CD14-positive monocyte (primary cell): ENCODE measurements around the gene CLIP4. TPM values are rescaled to one million over a fixed set of nuclear protein-coding genes. Genes with fewer than 3 reads are reported as not detected.

Experiments used
- DNase-seq, 3 donors: peaks; one replicate each; pipeline ENCODE4 v3.0.0-alpha.2; 2011 to 2022
- H2AFZ ChIP-seq: 2 replicates; pipeline ENCODE4 v1.6.0; 2012; ENCODE audit warnings: mild to moderate bottlenecking, low read depth, low read length, inconsistent platforms; ENCODE audit not compliant: insufficient read depth, poor library complexity, severe bottlenecking
- H3K27ac ChIP-seq, 2 donors: 1 replicate in 1 of 2; 2 replicates in 1 of 2; pipeline ENCODE4 v1.5.1; 2012 to 2013; ENCODE audit warnings: low read length in 2 of 2, control low read depth in 1 of 2, inconsistent platforms in 1 of 2, low read depth in 1 of 2, mild to moderate bottlenecking in 1 of 2
- H3K27me3 ChIP-seq, 2 donors: one replicate each; pipeline versions ENCODE4 v1.6.0 to v1.6.1; 2011 to 2013; ENCODE audit warnings: low read length in 2 of 2; ENCODE audit not compliant: control insufficient read depth in 2 of 2, insufficient read depth in 2 of 2
- H3K36me3 ChIP-seq, 2 donors: replicated peaks in 1 of 2; 1 replicate in 1 of 2; 2 replicates in 1 of 2; pipeline versions ENCODE4 v1.5.1 to v1.6.1; 2012 to 2013; ENCODE audit warnings: low read length in 2 of 2, control low read depth in 1 of 2, inconsistent platforms in 1 of 2, mild to moderate bottlenecking in 1 of 2; ENCODE audit not compliant: insufficient read depth in 2 of 2, control insufficient read depth in 1 of 2
- H3K4me1 ChIP-seq, 2 donors: 1 replicate in 1 of 2; 2 replicates in 1 of 2; pipeline versions ENCODE4 v1.5.1 to v1.6.1; 2012 to 2013; ENCODE audit warnings: low read length in 2 of 2, control low read depth in 1 of 2, inconsistent platforms in 1 of 2, mild to moderate bottlenecking in 1 of 2, moderate library complexity in 1 of 2; ENCODE audit not compliant: insufficient read depth in 2 of 2, control insufficient read depth in 1 of 2
- H3K4me2 ChIP-seq: replicated peaks from 2 replicates; pipeline ENCODE3; 2012; ENCODE audit warnings: low read length, moderate library complexity, mild to moderate bottlenecking; ENCODE audit not compliant: poor library complexity, severe bottlenecking; ENCODE audit errors: extremely low read depth
- H3K4me3 ChIP-seq, 3 experiments: fragments of 200-600 bp in 1 of 3; sonication (generic) in 1 of 3; replicated peaks in 1 of 3; 1 replicate in 2 of 3; 2 replicates in 1 of 3; pipeline ENCODE4 v1.5.1; 2011 to 2013; ENCODE audit warnings: low read length in 3 of 3, mild to moderate bottlenecking in 3 of 3, control low read depth in 2 of 3, low read depth in 2 of 3, inconsistent platforms in 1 of 3, moderate library complexity in 1 of 3
- H3K79me2 ChIP-seq: 2 replicates; pipeline ENCODE4 v1.6.0; 2012; ENCODE audit warnings: mild to moderate bottlenecking, control low read depth, inconsistent platforms, low read length, moderate library complexity; ENCODE audit not compliant: insufficient read depth
- H3K9ac ChIP-seq: 2 replicates; pipeline ENCODE4 v1.6.0; 2017; ENCODE audit warnings: low read length, mild to moderate bottlenecking; ENCODE audit not compliant: insufficient read depth, poor library complexity, severe bottlenecking
- H3K9me3 ChIP-seq, 2 donors: replicated peaks in 1 of 2; 1 replicate in 1 of 2; 2 replicates in 1 of 2; pipeline versions ENCODE4 v1.5.1 to v1.6.1; 2012 to 2013; ENCODE audit warnings: low read length in 2 of 2, control low read depth in 1 of 2; ENCODE audit not compliant: control insufficient read depth in 1 of 2, insufficient read depth in 1 of 2
- H4K20me1 ChIP-seq: 2 replicates; pipeline ENCODE4 v1.6.0; 2012; ENCODE audit warnings: mild to moderate bottlenecking, low read length, control low read depth, moderate library complexity; ENCODE audit not compliant: insufficient read depth
- H3K27ac Mint-ChIP-seq, 7 donors: one replicate each; pipeline ENCODE4 v1.8.0; 2020; ENCODE audit warnings: mild to moderate bottlenecking in 7 of 7, mixed read lengths in 7 of 7, moderate library complexity in 6 of 7, inconsistent platforms in 2 of 7
- H3K27me3 Mint-ChIP-seq, 3 donors: one replicate each; pipeline ENCODE4 v1.8.0; 2021 to 2022; ENCODE audit warnings: low read depth in 3 of 3, mild to moderate bottlenecking in 3 of 3, mixed read lengths in 3 of 3, moderate library complexity in 3 of 3, inconsistent platforms in 1 of 3
- H3K36me3 Mint-ChIP-seq, 2 donors: one replicate each; pipeline ENCODE4 v1.8.0; 2020; ENCODE audit warnings: mixed read lengths in 2 of 2, inconsistent platforms in 1 of 2, mild to moderate bottlenecking in 1 of 2
- H3K4me1 Mint-ChIP-seq: one replicate; pipeline ENCODE4 v1.8.0; 2020; ENCODE audit warnings: mild to moderate bottlenecking, mixed read lengths
- H3K4me3 Mint-ChIP-seq, 2 donors: one replicate each; pipeline ENCODE4 v1.8.0; 2020; ENCODE audit warnings: mild to moderate bottlenecking in 2 of 2, mixed read lengths in 2 of 2, moderate library complexity in 1 of 2
- H3K9me3 Mint-ChIP-seq, 7 donors: one replicate each; pipeline ENCODE4 v1.8.0; 2020 to 2022; ENCODE audit warnings: mixed read lengths in 7 of 7, mild to moderate bottlenecking in 6 of 7, moderate library complexity in 6 of 7, inconsistent platforms in 2 of 7
- WGBS: methylation state at CpG from one replicate; pipeline ENCODE4 v1.1.5; 2013; ENCODE audit warnings: missing lambda C conversion rate; ENCODE audit not compliant: insufficient coverage; 5-methylcytosine and 5-hydroxymethylcytosine counted together
- intact Hi-C, 2 donors: fragments of 100-400 bp; cut with micrococcal nuclease; formaldehyde crosslinking; loops; one replicate each; pipeline versions ENCODE4 v1.15.0 to v1.15.1; 2023
- polyA minus RNA-seq: library from RNA; depleted of rRNA, polyadenylated mRNA; stranded (reverse); fragments of >200 nt; gene quantifications from 2 replicates; pipeline ENCODE4 v1.2.3, GENCODE V29; 2012
- polyA plus RNA-seq, 3 donors: library from polyadenylated mRNA; depleted of rRNA in 1 of 3; unstranded in 2 of 3; stranded (reverse) in 1 of 3; fragments of 300-500 nt in 2 of 3; fragments of >200 nt in 1 of 3; fragmentation: Illumina TruSeq in 2 of 3; gene quantifications; 1 replicate in 2 of 3; 2 replicates in 1 of 3; pipeline ENCODE4 v1.2.3, GENCODE V29; 2012 to 2021
- total RNA-seq, 12 experiments: library from RNA in 1 of 12; stranded (reverse) in 1 of 12; fragments of 120-200 nt in 1 of 12; gene quantifications; one replicate each; pipeline ENCODE4 v1.2.4 and lab custom pipeline; 2013 to 2026; ENCODE audit warnings: mixed read lengths in 6 of 12, inconsistent platforms in 1 of 12
- TF ChIP-seq, protein P1 (sequence below): fragments of 200-600 bp; IDR thresholded peaks from one replicate; pipeline ENCODE4 v1.8.0; 2022; ENCODE audit warnings: antibody characterized with exemption, mild to moderate bottlenecking

The CLIP4 gene, protein sequence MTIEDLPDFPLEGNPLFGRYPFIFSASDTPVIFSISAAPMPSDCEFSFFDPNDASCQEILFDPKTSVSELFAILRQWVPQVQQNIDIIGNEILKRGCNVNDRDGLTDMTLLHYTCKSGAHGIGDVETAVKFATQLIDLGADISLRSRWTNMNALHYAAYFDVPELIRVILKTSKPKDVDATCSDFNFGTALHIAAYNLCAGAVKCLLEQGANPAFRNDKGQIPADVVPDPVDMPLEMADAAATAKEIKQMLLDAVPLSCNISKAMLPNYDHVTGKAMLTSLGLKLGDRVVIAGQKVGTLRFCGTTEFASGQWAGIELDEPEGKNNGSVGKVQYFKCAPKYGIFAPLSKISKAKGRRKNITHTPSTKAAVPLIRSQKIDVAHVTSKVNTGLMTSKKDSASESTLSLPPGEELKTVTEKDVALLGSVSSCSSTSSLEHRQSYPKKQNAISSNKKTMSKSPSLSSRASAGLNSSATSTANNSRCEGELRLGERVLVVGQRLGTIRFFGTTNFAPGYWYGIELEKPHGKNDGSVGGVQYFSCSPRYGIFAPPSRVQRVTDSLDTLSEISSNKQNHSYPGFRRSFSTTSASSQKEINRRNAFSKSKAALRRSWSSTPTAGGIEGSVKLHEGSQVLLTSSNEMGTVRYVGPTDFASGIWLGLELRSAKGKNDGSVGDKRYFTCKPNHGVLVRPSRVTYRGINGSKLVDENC
- total RNA-seq (2013): 47.9 TPM
- polyA plus RNA-seq (10 to 100 TPM; 19.6 to 29.8 (median 21.7) TPM), polyA minus RNA-seq (19.3 and 22.2 TPM in 2 replicates), total RNA-seq (lab: John Stamatoyannopoulos, UW) (13.7 to 207 (median 101) reads per million in 11 experiments)

DNA sequence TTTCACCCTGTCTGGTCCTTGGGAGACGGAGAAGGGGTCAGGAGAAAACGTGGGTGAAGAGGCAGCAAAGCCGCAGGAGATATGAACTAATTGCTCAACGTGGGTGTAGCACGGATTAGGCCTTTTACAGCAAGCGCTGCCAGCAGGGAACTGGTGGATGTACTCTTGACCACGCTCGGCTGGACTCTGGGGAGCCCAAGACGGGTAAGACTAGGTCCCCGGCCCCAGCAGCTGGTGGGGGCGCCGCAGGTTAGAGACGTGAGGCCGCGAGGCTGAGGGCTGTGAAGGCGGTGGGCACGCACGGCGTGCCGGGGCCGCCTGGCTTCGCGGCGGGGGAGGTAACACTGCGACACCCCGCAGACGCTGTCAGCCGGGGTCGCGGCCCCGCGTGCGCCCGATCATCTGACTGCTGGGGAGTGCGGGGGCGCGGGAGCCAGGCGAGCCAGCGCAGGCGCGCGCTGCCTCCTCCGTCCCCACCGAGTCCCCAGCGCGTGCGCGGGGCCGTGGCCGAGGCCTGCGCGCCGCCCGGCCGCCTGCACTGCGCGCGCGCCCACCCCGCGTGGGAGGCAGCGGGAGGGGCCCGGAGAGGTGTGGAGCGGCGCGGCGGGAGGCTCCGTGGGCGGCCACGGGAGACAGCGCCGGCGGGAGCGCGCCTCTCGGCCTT is at the start of gene CLIP4:
Gene CLIP4 (plus strand): TSS at position 470 of the 664 bp plus-strand sequence. CDS start 5,974 bp downstream, outside the sequence.
- Histone ChIP-seq H3K4me2 (peak within 1 kb of the TSS; percentile 94), H3K4me3 (peak within 1 kb of the TSS; percentile 65 to 90 (median 74)), H3K27me3 (no peaks in the 10 kb centered on the region), H3K9ac (peak within 1 kb of the TSS; percentile 81), H4K20me1 (peaks cover 16% of the 10 kb centered on the region), H2AFZ (peak within 1 kb of the TSS; percentile 81), H3K9me3 (no peaks in the 10 kb centered on the region), H3K79me2 (peaks cover 9% of the 10 kb centered on the region), H3K4me1 (peaks cover 31 to 46% of the 10 kb centered on the region in 2 donors), H3K36me3 (no peaks in the 10 kb centered on the region), H3K27ac (peak within 1 kb of the TSS; percentile 91 to 95)
- peak; percentile 42 to 49 (median 43) for DNase-seq
- Mint-ChIP-seq H3K4me3 (peak within 1 kb of the TSS; percentile 88 to 91), H3K36me3 (peaks cover 2 to 5% of the 10 kb centered on the region in 2 donors), H3K27me3 (peaks cover 0 to 11% (median 0%) of the 10 kb centered on the region in 3 donors), H3K4me1 (peaks cover 44% of the 10 kb centered on the region), H3K9me3 (no peaks in the 10 kb centered on the region), H3K27ac (peak within 1 kb of the TSS; percentile 96 to 99 (median 99))
- under 1% methylated on average over 76 of the region's 76 CpGs for WGBS
- intact Hi-C loops: loop anchor here in 1 of 2 donors (10.0 kb wide), 2 partner anchors 100 to 160 kb away; no protein-coding TSS in a partner anchor
- TF ChIP-seq, protein P1, sequence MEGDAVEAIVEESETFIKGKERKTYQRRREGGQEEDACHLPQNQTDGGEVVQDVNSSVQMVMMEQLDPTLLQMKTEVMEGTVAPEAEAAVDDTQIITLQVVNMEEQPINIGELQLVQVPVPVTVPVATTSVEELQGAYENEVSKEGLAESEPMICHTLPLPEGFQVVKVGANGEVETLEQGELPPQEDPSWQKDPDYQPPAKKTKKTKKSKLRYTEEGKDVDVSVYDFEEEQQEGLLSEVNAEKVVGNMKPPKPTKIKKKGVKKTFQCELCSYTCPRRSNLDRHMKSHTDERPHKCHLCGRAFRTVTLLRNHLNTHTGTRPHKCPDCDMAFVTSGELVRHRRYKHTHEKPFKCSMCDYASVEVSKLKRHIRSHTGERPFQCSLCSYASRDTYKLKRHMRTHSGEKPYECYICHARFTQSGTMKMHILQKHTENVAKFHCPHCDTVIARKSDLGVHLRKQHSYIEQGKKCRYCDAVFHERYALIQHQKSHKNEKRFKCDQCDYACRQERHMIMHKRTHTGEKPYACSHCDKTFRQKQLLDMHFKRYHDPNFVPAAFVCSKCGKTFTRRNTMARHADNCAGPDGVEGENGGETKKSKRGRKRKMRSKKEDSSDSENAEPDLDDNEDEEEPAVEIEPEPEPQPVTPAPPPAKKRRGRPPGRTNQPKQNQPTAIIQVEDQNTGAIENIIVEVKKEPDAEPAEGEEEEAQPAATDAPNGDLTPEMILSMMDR: no peak
